HUDEP-2 (cell line): ENCODE measurements around the gene GPR180.

Experiments
- DNase-seq, 76 experiments: peaks; one replicate each; lab custom pipeline; 2025; ENCODE audit not compliant: unreplicated experiment in 76 of 76; lab: John Stamatoyannopoulos, UW

GPR180 gene

GRCh38 chr13:94601446-94602431, at the start of gene GPR180:
TSS of gene GPR180 (plus strand) at chr13:94601857. CDS start at chr13:94601928, 71 bp downstream.
- DNase-seq = peak; percentile 5 to 98 (median 91)

DNA sequence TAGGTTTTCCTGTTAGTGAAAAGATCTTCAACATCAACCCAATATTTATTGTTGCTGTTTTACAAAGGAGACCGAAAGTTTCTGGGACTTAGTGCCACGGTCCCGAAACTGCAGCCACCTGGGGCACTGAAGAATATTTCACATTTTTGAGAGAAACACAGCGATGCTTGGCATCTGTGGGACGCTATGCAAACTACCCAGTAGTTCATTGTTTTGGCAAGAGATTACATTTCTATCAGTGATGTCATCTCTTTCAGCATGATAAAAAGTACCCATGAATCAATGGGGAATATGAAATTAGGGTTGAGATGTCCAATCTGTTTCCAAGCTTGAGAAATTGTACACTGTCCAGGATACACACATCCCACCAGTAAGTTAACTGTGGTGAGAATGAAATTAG, 49.6 kb upstream of the GPR180 start:
- DNase-seq = no peak

GRCh38 chr13:94553766-94554165, 47.9 kb upstream of the GPR180 start:
- DNase-seq = no peak

- no peak for DNase-seq
Observed at GRCh38 chr13:94556041-94556440, 45.6 kb upstream of the GPR180 start.

DNA sequence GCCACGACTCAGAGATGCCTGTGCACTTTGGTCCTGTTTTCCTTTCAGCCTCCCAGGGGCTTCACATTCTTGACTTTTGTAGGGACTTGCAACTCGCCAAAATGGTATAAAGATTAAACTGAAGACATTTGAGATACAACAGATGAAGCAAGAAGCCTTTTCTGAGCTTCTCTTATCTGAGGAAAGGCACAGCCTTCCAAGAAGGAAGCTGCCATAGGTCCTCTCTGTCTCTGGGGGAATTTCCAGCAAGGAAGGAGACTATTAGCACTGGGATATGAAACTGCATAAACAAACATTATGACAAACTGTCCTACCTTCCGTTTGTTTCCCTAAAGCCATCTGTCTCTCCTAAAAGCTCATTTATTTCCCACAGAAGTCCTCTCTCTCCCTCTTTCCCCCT, 45.0 kb upstream of the GPR180 start:
- DNase-seq = no peak

DNA sequence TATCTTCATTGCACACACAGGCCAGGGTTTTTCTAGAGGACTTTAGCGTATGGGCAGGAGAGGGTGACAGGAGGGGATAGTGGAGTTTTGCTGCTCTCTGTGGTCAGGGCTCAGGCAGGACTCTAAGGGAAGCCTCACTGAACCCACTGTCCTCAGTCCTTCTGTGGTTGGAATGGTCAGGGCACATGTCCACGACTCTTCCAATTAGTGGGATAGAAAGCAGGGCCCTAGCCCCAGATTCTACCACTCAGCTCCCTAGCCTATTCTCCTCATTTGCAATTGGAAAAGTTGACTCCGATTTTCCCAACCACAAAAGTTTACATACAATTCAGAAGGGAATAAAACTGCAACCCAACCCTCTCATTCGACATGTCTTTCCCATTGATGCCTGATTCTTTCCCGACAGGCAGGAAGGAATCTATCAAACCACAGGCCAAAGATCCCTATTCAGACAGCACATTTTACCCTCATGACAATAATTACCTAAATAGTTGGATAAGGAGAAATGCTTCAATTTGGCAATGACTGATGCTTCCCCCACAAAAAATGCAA, 43.9 kb upstream of the GPR180 start:
- no peak for DNase-seq

DNA sequence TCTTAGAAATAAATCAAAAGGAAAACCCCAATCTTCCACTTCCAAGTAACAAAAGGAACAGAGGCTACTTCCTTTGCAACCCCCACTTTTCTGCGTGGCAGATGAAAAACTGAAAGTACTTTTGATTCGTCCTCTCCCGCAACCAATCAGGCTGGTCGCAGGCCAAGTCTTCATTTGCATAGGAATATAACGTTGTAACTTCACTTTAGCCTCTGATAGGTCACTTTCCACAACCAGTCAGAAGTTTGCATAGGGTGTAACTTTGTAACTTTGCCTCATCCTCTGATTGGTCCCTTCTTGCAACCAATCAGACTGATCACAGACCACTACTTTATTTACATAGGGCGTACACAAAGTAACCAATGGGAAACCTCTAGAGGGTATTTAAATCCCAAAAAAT, 42.9 kb upstream of the GPR180 start:
- DNase-seq = no peak

- DNase-seq = no peak
Observed at GRCh38 chr13:94559222-94559795, 42.3 kb upstream of the GPR180 start.

DNA sequence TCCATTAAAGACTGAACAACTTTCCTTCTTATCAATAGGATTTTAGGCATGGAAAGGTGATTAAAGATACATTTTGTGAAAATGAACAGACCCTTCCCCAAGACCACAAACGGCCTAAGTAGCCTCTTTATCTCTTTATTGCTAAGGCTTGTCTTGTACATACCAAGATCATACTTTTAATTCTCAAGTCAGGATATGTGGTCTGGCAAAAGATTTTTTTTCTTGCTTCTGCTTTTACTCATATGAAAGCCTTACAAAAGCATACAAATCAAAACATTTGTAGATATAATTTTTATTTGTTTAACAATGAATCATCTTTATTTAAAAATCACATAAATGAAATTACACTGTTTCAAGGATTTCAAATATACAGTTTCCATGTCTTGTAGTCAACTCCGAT, 41.5 kb upstream of the GPR180 start:
- DNase-seq = no peak

GRCh38 chr13:94561126-94561525, 40.5 kb upstream of the GPR180 start:
- DNase-seq = no peak

- no peak for DNase-seq
Observed at GRCh38 chr13:94567581-94567980, 34.1 kb upstream of the GPR180 start.

GRCh38 chr13:94568443-94568842, 33.2 kb upstream of the GPR180 start:
- DNase-seq = no peak

- DNase-seq = no peak
Observed at GRCh38 chr13:94569615-94570014, 32.0 kb upstream of the GPR180 start.

- no peak for DNase-seq
Observed at GRCh38 chr13:94579063-94579462, 22.6 kb upstream of the GPR180 start.

GRCh38 chr13:94583926-94584325, 17.7 kb upstream of the GPR180 start:
- no peak for DNase-seq

DNA sequence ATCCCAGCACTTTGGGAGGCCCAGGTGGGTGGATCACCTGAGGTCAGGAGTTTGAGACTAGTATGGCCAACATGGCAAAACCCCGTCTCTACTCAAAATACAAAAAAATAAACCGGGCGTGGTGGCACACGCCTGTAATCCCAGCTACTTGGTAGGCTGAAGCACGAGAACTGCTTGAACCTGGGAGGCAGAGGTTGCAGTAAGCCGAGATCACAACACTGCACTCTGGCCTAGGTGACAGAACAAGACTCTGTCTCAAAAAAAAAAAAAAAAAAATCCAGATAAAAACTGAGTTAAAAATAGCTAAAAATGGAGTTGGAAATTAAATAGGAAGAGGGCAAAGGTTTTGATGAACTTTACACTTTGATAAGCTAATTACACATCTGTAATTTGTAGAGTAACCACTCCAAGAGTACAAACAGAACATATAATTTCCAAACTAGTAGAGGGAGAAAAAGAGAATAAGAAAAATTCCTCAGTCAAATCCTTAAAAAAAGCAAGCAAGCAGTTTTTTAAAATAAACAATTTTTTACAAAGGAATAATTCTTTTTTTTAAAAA, 16.0 kb upstream of the GPR180 start:
- DNase-seq = no peak

DNA sequence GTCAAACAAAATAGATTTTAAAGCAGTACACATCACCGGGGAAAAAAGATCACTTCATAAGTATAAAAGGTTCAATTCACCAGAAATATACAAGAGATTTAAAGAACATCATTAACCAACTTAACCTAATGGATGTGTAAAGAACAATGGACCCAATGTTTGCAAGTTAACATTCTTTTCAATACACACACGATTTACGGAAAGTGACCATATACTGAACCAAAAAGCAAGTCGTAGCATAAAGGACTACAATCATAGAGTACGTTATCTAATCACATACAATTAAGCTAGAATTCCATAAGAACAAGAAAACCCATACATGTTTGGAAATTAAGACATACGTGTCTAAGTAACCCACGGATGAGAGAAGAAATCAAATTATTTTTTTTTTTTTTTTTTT, 15.3 kb upstream of the GPR180 start:
- no peak for DNase-seq

DNA sequence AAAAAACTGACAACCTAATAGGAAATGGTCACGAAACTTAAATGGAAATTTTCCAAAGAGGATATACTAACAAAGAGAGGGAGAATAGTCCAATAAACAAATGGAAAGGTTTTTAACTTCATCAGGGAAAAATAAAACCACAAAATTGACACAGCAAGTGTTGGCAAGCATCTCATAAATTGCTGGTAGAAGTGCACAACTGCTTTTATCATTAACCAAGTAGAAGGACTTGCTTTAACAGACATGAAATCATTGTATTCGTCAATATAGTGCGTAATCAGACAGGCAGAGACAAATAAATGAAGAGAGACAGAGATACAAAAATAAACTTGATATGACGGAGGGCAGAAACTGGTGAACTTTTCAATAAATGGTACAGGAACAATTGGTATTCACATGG, 13.1 kb upstream of the GPR180 start:
- no peak for DNase-seq

GRCh38 chr13:94590744-94591143, 10.9 kb upstream of the GPR180 start:
- no peak for DNase-seq

- DNase-seq = peak in 17 of 76 experiments; percentile 3 to 55 (median 19)
Observed at GRCh38 chr13:94595001-94595949, 6.4 kb upstream of the GPR180 start.
